WTC11 (cell line): ENCODE results near the gene POMT1. TPM values are rescaled to one million over a fixed set of nuclear protein-coding genes. Genes with fewer than 3 reads are reported as not detected.

Experiments used
- ATAC-seq: fragments of 200-7000 bp; cut with Tn5 transposase; 2 replicates; pipeline ENCODE4 v1.10.0; 2021; ENCODE audit warnings: mild to moderate bottlenecking, moderate library complexity
- CTCF ChIA-PET: fragments of 300-600 bp; sonication (Branson Sonifier 250); formaldehyde crosslinking; loops from one replicate; lab custom pipeline; 2021; ENCODE audit warnings: antibody characterized with exemption; lab: Charles Lee
- POLR2A ChIA-PET: fragments of 350-600 bp; sonication (Branson Sonifier 250); formaldehyde crosslinking; loops from one replicate; lab custom pipeline; 2021; ENCODE audit warnings: antibody characterized with exemption; lab: Charles Lee
- DNase-seq: peaks from one replicate; pipeline ENCODE4 v3.0.0; 2021; ENCODE audit warnings: low spot score
- H3K27ac Mint-ChIP-seq: 2 replicates; pipeline ENCODE4 v1.8.0; 2021; ENCODE audit warnings: mixed read lengths
- H3K27me3 Mint-ChIP-seq: 2 replicates; pipeline ENCODE4 v1.8.0; 2021; ENCODE audit warnings: low read depth, mild to moderate bottlenecking, moderate library complexity, mixed read lengths
- H3K36me3 Mint-ChIP-seq: 2 replicates; pipeline ENCODE4 v1.8.0; 2021; ENCODE audit warnings: mixed read lengths
- H3K4me1 Mint-ChIP-seq: 2 replicates; pipeline ENCODE4 v1.8.0; 2022; ENCODE audit warnings: mixed read lengths
- H3K4me3 Mint-ChIP-seq: 2 replicates; pipeline ENCODE4 v1.8.0; 2021; ENCODE audit warnings: mild to moderate bottlenecking, moderate library complexity, mixed read lengths
- H3K9me3 Mint-ChIP-seq: 2 replicates; pipeline ENCODE4 v1.8.0; 2021; ENCODE audit warnings: mixed read lengths
- AFF4 ChIP-seq: sonication (generic); formaldehyde crosslinking; IDR thresholded peaks from 2 replicates; pipeline ENCODE4 v1.8.1; 2023; ENCODE audit warnings: mild to moderate bottlenecking, missing genetic modification reagents, borderline replicate concordance
- ARID4B ChIP-seq: sonication (generic); formaldehyde crosslinking; IDR thresholded peaks from 2 replicates; pipeline ENCODE4 v1.8.0; 2023; ENCODE audit warnings: missing genetic modification reagents, mild to moderate bottlenecking, borderline replicate concordance
- ATF1 ChIP-seq: sonication (generic); formaldehyde crosslinking; IDR thresholded peaks from 2 replicates; pipeline ENCODE4 v1.8.1; 2023; ENCODE audit warnings: mild to moderate bottlenecking, moderate library complexity, missing genetic modification reagents
- CDX4 ChIP-seq: fragments of 250-450 bp; sonication (Bioruptor Pico); IDR thresholded peaks from 2 replicates; pipeline ENCODE4 v1.9.0; 2021; ENCODE audit warnings: moderate library complexity, mild to moderate bottlenecking, inconsistent platforms, borderline replicate concordance
- CTCF ChIP-seq: fragments of 200-600 bp; IDR thresholded peaks from 2 replicates; pipeline ENCODE4 v1.8.0; 2022; ENCODE audit warnings: antibody characterized with exemption
- ETV6 ChIP-seq: sonication (generic); formaldehyde crosslinking; IDR thresholded peaks from 2 replicates; pipeline ENCODE4 v1.8.1; 2022; ENCODE audit warnings: mild to moderate bottlenecking, missing genetic modification reagents
- MAX ChIP-seq: sonication (generic); formaldehyde crosslinking; IDR thresholded peaks from 2 replicates; pipeline ENCODE4 v1.8.0; 2022; ENCODE audit warnings: mild to moderate bottlenecking, missing genetic modification reagents
- MXD4 ChIP-seq: fragments of 250-450 bp; sonication (Bioruptor Pico); IDR thresholded peaks from 2 replicates; pipeline ENCODE4 v1.8.0; 2021; ENCODE audit warnings: mild to moderate bottlenecking, moderate library complexity, borderline replicate concordance
- NR2C2 ChIP-seq: sonication (generic); formaldehyde crosslinking; IDR thresholded peaks from 2 replicates; pipeline ENCODE4 v1.8.0; 2022; ENCODE audit warnings: mild to moderate bottlenecking, missing genetic modification reagents
- NR3C1 ChIP-seq: sonication (generic); formaldehyde crosslinking; conservative IDR thresholded peaks from 2 replicates; pipeline ENCODE4 v1.8.1; 2023; ENCODE audit warnings: low read depth, mild to moderate bottlenecking, missing genetic modification reagents
- RORB ChIP-seq: fragments of 250-450 bp; sonication (Bioruptor Pico); IDR thresholded peaks from 2 replicates; pipeline ENCODE4 v1.9.0; 2021; ENCODE audit warnings: mild to moderate bottlenecking
- SMAD4 ChIP-seq: sonication (generic); formaldehyde crosslinking; IDR thresholded peaks from 2 replicates; pipeline ENCODE4 v1.8.0; 2022; ENCODE audit warnings: mild to moderate bottlenecking, missing genetic modification reagents
- TP53 ChIP-seq: sonication (generic); formaldehyde crosslinking; IDR thresholded peaks from 2 replicates; pipeline ENCODE4 v1.8.1; 2023; ENCODE audit warnings: mild to moderate bottlenecking, missing genetic modification reagents
- USF2 ChIP-seq: sonication (generic); formaldehyde crosslinking; IDR thresholded peaks from 2 replicates; pipeline ENCODE4 v1.8.1; 2023; ENCODE audit warnings: mild to moderate bottlenecking, missing genetic modification reagents, moderate library complexity
- ZBTB43 ChIP-seq: sonication (generic); formaldehyde crosslinking; IDR thresholded peaks from 2 replicates; pipeline ENCODE4 v1.8.1; 2023; ENCODE audit warnings: mild to moderate bottlenecking, missing genetic modification reagents
- ZNF425 ChIP-seq: fragments of 250-450 bp; sonication (Bioruptor Pico); conservative IDR thresholded peaks from 2 replicates; pipeline ENCODE4 v1.9.0; 2021; ENCODE audit warnings: mild to moderate bottlenecking
- ZNF512 ChIP-seq: sonication (generic); formaldehyde crosslinking; IDR thresholded peaks from 2 replicates; pipeline ENCODE4 v1.8.1; 2022; ENCODE audit warnings: missing genetic modification reagents, borderline replicate concordance
- total RNA-seq: library from RNA; stranded (reverse); gene quantifications from 3 replicates; pipeline ENCODE4 v1.2.3, GENCODE V29; 2021

Gene POMT1
- total RNA-seq, 1 experiment from 2014 or later: 36.2 TPM

GRCh38 chr9:131566158-131566557, 63.4 kb downstream of the POMT1 start (continued):
- no peak for TF ChIP-seq AFF4
- TF ChIP-seq, all 79 proteins: peak for 0

GRCh38 chr9:131567910-131568309, 65.2 kb downstream of the POMT1 start:
- ChIA-PET POLR2A (no interaction called here), CTCF (no interaction called here)
- Mint-ChIP-seq H3K9me3 (peaks cover 21% of the 10 kb centered on the region), H3K27me3 (peaks cover 9% of the 10 kb centered on the region; the same call in 1 of the 2 replicates), H3K36me3 (peaks cover 8% of the 10 kb centered on the region; the same call in 1 of the 2 replicates), H3K4me1 (no peaks in the 10 kb centered on the region), H3K27ac (no peak overlapping the region), H3K4me3 (no peak overlapping the region)
- DNase-seq (no peak), ATAC-seq (no peak)
- no peak for TF ChIP-seq NR3C1
- TF ChIP-seq TP53 (CRISPR knock-in tag): no peak
- no peak for TF ChIP-seq USF2
- no peak for TF ChIP-seq MAX
- no peak for TF ChIP-seq CTCF
- no peak for TF ChIP-seq ZBTB43 (CRISPR knock-in tag)
- TF ChIP-seq ARID4B: no peak
- no peak for TF ChIP-seq ZNF512 (CRISPR knock-in tag)
- no peak for TF ChIP-seq ATF1 (CRISPR knock-in tag)
- no peak for TF ChIP-seq NR2C2 (CRISPR knock-in tag)
- TF ChIP-seq ZNF425 (CRISPR knock-in tag): no peak
- TF ChIP-seq CDX4 (CRISPR knock-in tag): no peak
- TF ChIP-seq MXD4 (CRISPR knock-in tag): no peak
- TF ChIP-seq RORB (CRISPR knock-in tag): no peak
- TF ChIP-seq ETV6 (CRISPR knock-in tag): no peak
- no peak for TF ChIP-seq SMAD4 (CRISPR knock-in tag)
